WTC11 (cell line): Measurements from ENCODE around the gene PRLR. TPM values are rescaled to one million over a fixed set of nuclear protein-coding genes. Genes with fewer than 3 reads are reported as not detected.

Source experiments
- ATAC-seq: fragments of 200-7000 bp; cut with Tn5 transposase; 2 replicates; pipeline ENCODE4 v1.10.0; 2021; ENCODE audit warnings: mild to moderate bottlenecking, moderate library complexity
- CTCF ChIA-PET: fragments of 300-600 bp; sonication (Branson Sonifier 250); formaldehyde crosslinking; loops from one replicate; lab custom pipeline; 2021; ENCODE audit warnings: antibody characterized with exemption; lab: Charles Lee
- POLR2A ChIA-PET: fragments of 350-600 bp; sonication (Branson Sonifier 250); formaldehyde crosslinking; loops from one replicate; lab custom pipeline; 2021; ENCODE audit warnings: antibody characterized with exemption; lab: Charles Lee
- DNase-seq: peaks from one replicate; pipeline ENCODE4 v3.0.0; 2021; ENCODE audit warnings: low spot score
- H3K27ac Mint-ChIP-seq: 2 replicates; pipeline ENCODE4 v1.8.0; 2021; ENCODE audit warnings: mixed read lengths
- H3K27me3 Mint-ChIP-seq: 2 replicates; pipeline ENCODE4 v1.8.0; 2021; ENCODE audit warnings: low read depth, mild to moderate bottlenecking, moderate library complexity, mixed read lengths
- H3K36me3 Mint-ChIP-seq: 2 replicates; pipeline ENCODE4 v1.8.0; 2021; ENCODE audit warnings: mixed read lengths
- H3K4me1 Mint-ChIP-seq: 2 replicates; pipeline ENCODE4 v1.8.0; 2022; ENCODE audit warnings: mixed read lengths
- H3K4me3 Mint-ChIP-seq: 2 replicates; pipeline ENCODE4 v1.8.0; 2021; ENCODE audit warnings: mild to moderate bottlenecking, moderate library complexity, mixed read lengths
- H3K9me3 Mint-ChIP-seq: 2 replicates; pipeline ENCODE4 v1.8.0; 2021; ENCODE audit warnings: mixed read lengths
- IRF2 ChIP-seq: sonication (generic); formaldehyde crosslinking; IDR thresholded peaks from 2 replicates; pipeline ENCODE4 v1.8.0; 2022; ENCODE audit warnings: low read depth, missing genetic modification reagents, borderline replicate concordance
- MAX ChIP-seq: sonication (generic); formaldehyde crosslinking; IDR thresholded peaks from 2 replicates; pipeline ENCODE4 v1.8.0; 2022; ENCODE audit warnings: mild to moderate bottlenecking, missing genetic modification reagents
- STAT6 ChIP-seq: sonication (generic); formaldehyde crosslinking; conservative IDR thresholded peaks from 2 replicates; pipeline ENCODE4 v1.8.1; 2023; ENCODE audit warnings: mild to moderate bottlenecking, low read depth, missing genetic modification reagents, moderate library complexity
- TCF7 ChIP-seq: sonication (generic); formaldehyde crosslinking; IDR thresholded peaks from 2 replicates; pipeline ENCODE4 v1.8.0; 2022; ENCODE audit warnings: mild to moderate bottlenecking, low read depth, missing genetic modification reagents, moderate library complexity
- TEAD1 ChIP-seq: sonication (generic); formaldehyde crosslinking; IDR thresholded peaks from 2 replicates; pipeline ENCODE4 v1.8.0; 2022; ENCODE audit warnings: mild to moderate bottlenecking, missing genetic modification reagents
- ZNF138 ChIP-seq: sonication (generic); formaldehyde crosslinking; conservative IDR thresholded peaks from 2 replicates; pipeline ENCODE4 v1.8.1; 2022; ENCODE audit warnings: mild to moderate bottlenecking, moderate library complexity, missing genetic modification reagents
- ZNF219 ChIP-seq: sonication (generic); formaldehyde crosslinking; IDR thresholded peaks from 2 replicates; pipeline ENCODE4 v1.8.0; 2023; ENCODE audit warnings: missing genetic modification reagents, mild to moderate bottlenecking, borderline replicate concordance
- ZNF281 ChIP-seq: sonication (generic); formaldehyde crosslinking; IDR thresholded peaks from 2 replicates; pipeline ENCODE4 v1.8.0; 2023; ENCODE audit warnings: mild to moderate bottlenecking, missing genetic modification reagents
- ZNF423 ChIP-seq: fragments of 250-450 bp; sonication (Bioruptor Pico); IDR thresholded peaks from 2 replicates; pipeline ENCODE4 v2.1.2; 2022; ENCODE audit warnings: mild to moderate bottlenecking, moderate library complexity
- ZNF671 ChIP-seq: fragments of 250-450 bp; sonication (Bioruptor Pico); IDR thresholded peaks from 2 replicates; pipeline ENCODE4 v1.8.0; 2021; ENCODE audit warnings: mild to moderate bottlenecking
- ZSCAN18 ChIP-seq: fragments of 250-450 bp; sonication (Bioruptor Pico); IDR thresholded peaks from 2 replicates; pipeline ENCODE4 v2.1.2; 2022; ENCODE audit warnings: mild to moderate bottlenecking, moderate library complexity
- total RNA-seq: library from RNA; stranded (reverse); gene quantifications from 3 replicates; pipeline ENCODE4 v1.2.3, GENCODE V29; 2021
- TF ChIP-seq, protein P1 (sequence below): sonication (generic); formaldehyde crosslinking; IDR thresholded peaks from 2 replicates; pipeline ENCODE4 v1.8.1; 2023; ENCODE audit warnings: mild to moderate bottlenecking, missing genetic modification reagents
- TF ChIP-seq, protein P2 (sequence below): sonication (generic); formaldehyde crosslinking; IDR thresholded peaks from 2 replicates; pipeline ENCODE4 v1.8.1; 2023; ENCODE audit warnings: mild to moderate bottlenecking, missing genetic modification reagents
- TF ChIP-seq, protein P3 (sequence below): sonication (generic); formaldehyde crosslinking; IDR thresholded peaks from 2 replicates; pipeline ENCODE4 v1.8.1; 2023; ENCODE audit warnings: mild to moderate bottlenecking, missing genetic modification reagents, borderline replicate concordance

The PRLR gene
- total RNA-seq, 1 experiment from 2014 or later, result 3.2 TPM

- no peak for TF ChIP-seq TCF7 (CRISPR knock-in tag)
- no peak for TF ChIP-seq STAT6 (CRISPR knock-in tag)
- TF ChIP-seq ZNF138 (CRISPR knock-in tag), result no peak
- no peak for TF ChIP-seq TEAD1
- TF ChIP-seq ZSCAN18, result no peak
- no peak for TF ChIP-seq IRF2 (CRISPR knock-in tag)
- TF ChIP-seq ZNF423 (CRISPR knock-in tag), result no peak
- no peak for TF ChIP-seq ZNF671
- TF ChIP-seq, protein P1, sequence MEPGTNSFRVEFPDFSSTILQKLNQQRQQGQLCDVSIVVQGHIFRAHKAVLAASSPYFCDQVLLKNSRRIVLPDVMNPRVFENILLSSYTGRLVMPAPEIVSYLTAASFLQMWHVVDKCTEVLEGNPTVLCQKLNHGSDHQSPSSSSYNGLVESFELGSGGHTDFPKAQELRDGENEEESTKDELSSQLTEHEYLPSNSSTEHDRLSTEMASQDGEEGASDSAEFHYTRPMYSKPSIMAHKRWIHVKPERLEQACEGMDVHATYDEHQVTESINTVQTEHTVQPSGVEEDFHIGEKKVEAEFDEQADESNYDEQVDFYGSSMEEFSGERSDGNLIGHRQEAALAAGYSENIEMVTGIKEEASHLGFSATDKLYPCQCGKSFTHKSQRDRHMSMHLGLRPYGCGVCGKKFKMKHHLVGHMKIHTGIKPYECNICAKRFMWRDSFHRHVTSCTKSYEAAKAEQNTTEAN (CRISPR knock-in tag), result no peak
- TF ChIP-seq, protein P2, sequence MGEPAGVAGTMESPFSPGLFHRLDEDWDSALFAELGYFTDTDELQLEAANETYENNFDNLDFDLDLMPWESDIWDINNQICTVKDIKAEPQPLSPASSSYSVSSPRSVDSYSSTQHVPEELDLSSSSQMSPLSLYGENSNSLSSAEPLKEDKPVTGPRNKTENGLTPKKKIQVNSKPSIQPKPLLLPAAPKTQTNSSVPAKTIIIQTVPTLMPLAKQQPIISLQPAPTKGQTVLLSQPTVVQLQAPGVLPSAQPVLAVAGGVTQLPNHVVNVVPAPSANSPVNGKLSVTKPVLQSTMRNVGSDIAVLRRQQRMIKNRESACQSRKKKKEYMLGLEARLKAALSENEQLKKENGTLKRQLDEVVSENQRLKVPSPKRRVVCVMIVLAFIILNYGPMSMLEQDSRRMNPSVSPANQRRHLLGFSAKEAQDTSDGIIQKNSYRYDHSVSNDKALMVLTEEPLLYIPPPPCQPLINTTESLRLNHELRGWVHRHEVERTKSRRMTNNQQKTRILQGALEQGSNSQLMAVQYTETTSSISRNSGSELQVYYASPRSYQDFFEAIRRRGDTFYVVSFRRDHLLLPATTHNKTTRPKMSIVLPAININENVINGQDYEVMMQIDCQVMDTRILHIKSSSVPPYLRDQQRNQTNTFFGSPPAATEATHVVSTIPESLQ (CRISPR knock-in tag), result no peak
- TF ChIP-seq MAX (CRISPR knock-in tag), result no peak
- TF ChIP-seq ZNF219 (CRISPR knock-in tag), result no peak
These were observed 203.3 kb downstream of the PRLR start (continued) for GRCh38 chr5:35026941-35027340.

DNA sequence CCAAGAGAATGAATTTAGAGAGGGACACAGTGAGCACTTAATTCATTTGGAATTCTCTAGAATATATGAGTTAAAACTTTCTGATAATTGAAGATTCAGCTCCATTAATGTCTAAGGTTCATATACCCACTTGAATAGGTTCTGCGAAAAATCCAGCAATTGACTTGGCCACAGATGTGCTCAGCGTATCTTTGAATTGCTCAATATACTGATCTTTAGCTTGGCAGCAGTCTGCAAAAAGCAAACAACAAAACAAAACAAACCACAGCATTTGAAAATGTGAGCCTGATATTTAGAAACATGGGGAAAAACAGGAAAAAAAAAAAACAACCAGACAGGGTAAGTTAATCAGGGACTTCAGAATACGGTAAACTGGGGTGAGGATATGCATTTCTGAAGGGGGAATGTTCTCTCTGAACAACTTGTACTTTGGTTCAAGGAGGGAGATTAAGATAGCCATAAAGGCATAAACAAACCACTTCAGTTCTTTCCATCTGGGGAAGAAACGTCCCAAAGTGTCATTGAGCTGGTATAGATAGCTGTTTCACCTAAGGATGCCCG is 203.9 kb downstream of the PRLR start:
- DNase-seq (no peak), ATAC-seq (no peak)
- Mint-ChIP-seq H3K4me1 (peaks cover 4% of the 10 kb centered on the region), H3K9me3 (no peaks in the 10 kb centered on the region), H3K36me3 (no peaks in the 10 kb centered on the region), H3K27me3 (no peaks in the 10 kb centered on the region), H3K4me3 (no peak overlapping the region), H3K27ac (no peak overlapping the region)
- TF ChIP-seq IRF2 (CRISPR knock-in tag), result no peak
- TF ChIP-seq ZNF423 (CRISPR knock-in tag), result no peak
- TF ChIP-seq ZNF281 (CRISPR knock-in tag), result no peak
- TF ChIP-seq, protein P3, sequence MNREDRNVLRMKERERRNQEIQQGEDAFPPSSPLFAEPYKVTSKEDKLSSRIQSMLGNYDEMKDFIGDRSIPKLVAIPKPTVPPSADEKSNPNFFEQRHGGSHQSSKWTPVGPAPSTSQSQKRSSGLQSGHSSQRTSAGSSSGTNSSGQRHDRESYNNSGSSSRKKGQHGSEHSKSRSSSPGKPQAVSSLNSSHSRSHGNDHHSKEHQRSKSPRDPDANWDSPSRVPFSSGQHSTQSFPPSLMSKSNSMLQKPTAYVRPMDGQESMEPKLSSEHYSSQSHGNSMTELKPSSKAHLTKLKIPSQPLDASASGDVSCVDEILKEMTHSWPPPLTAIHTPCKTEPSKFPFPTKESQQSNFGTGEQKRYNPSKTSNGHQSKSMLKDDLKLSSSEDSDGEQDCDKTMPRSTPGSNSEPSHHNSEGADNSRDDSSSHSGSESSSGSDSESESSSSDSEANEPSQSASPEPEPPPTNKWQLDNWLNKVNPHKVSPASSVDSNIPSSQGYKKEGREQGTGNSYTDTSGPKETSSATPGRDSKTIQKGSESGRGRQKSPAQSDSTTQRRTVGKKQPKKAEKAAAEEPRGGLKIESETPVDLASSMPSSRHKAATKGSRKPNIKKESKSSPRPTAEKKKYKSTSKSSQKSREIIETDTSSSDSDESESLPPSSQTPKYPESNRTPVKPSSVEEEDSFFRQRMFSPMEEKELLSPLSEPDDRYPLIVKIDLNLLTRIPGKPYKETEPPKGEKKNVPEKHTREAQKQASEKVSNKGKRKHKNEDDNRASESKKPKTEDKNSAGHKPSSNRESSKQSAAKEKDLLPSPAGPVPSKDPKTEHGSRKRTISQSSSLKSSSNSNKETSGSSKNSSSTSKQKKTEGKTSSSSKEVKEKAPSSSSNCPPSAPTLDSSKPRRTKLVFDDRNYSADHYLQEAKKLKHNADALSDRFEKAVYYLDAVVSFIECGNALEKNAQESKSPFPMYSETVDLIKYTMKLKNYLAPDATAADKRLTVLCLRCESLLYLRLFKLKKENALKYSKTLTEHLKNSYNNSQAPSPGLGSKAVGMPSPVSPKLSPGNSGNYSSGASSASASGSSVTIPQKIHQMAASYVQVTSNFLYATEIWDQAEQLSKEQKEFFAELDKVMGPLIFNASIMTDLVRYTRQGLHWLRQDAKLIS (CRISPR knock-in tag), result no peak
- ChIA-PET POLR2A (no interaction called here), CTCF (no interaction called here)
